Endometrium (tissue), 2 donors: ENCODE results near the gene VSTM2L.

ENCODE experiments used
- FAIRE-seq: peaks from 2 replicates; lab custom pipeline; 2012; peaks lifted over from hg19 to GRCh38; lab: Jason Lieb, UNC
- donor health status: control.
- donor health status: control.

VSTM2L gene

DNA sequence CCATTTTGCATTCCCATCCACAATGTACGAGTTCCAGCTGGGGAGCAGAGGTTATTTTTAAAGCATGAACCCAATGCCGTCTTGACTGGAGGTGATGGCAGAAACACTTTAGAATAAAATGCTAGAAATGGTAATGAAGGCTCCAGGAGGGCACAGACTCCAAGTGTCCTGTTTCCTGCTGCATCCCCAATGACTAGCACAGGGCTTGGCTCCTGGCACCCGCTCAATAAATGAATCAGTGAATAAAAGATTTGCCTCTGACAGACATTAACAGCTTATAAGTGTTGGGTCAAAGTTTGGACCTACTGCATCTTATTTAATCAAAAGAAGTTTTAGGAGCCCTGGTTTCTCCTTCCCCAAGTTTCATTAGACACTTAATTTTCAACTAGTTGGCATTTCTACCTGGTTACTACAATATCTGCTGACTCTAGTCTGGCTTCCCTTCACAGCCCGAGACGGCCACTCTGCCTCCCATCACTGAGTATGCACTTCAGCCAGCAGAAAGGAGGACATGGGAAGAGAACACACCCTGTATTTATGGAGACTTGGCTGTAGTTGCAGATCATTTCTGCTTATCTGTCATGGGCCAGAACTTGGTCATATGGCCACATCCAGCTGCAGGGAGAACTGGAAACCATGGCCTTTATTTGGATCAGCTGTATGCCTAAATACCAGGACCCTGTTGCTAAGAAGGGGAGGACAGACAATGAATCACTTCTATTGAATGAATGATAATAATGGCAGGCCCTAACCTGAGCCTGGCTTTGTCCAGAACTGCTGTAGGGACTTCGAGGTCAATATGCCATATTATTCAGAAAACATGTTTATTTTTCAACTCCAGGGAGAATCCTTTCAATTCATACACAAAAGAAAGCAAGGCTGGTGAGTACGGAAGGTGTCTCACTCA lies 67.3 kb downstream of the VSTM2L start:
- no peak for FAIRE-seq

DNA sequence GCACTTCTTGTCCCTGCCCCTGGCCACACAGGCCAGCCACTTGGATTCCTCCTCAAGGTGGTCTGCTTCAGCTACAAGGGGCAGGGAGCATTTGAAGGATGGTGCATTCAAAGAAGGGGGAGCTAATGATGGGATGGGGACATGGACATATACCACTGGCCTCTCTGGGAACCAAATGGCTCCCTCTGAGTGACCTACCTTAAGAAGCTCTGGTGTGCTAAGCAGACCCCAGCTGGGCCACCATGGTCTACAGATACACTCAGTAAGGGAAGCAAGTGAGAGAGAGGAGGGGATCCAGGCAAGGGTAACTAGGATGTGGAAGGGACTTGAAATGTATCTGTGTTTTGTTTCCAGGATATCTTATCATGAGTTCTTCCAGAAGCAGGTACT lies 67.9 kb downstream of the VSTM2L start:
- FAIRE-seq, result no peak

DNA sequence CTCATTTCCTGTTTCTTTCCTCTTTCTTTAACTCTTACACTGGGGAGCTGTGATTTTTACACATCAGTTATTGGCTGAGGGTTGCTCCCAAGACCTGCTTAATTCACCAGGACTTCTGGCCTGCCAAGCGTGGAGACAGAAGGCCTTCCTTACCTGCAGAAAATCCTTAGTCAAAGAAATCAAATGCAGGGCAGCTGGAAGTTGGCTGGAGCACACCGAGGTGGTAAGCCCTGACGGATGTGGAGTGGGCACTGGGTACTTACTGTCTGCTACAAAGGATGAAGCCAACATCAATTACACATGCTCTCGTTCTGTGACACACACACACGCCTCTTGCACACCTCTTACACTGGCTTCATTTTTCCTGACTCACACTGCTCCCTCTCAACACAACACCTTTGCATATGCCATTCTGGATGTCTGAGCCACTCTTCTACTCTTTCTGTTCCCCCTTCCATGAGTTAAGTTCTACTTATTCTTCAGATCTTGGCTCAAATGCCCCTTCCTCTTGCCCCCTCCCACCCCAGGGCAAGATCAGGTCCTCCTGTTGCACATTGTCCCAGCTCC lies 68.7 kb downstream of the VSTM2L start:
- FAIRE-seq, result no peak

- FAIRE-seq, result no peak
These were observed 69.5 kb downstream of the VSTM2L start for GRCh38 chr20:37972256-37973058.

DNA sequence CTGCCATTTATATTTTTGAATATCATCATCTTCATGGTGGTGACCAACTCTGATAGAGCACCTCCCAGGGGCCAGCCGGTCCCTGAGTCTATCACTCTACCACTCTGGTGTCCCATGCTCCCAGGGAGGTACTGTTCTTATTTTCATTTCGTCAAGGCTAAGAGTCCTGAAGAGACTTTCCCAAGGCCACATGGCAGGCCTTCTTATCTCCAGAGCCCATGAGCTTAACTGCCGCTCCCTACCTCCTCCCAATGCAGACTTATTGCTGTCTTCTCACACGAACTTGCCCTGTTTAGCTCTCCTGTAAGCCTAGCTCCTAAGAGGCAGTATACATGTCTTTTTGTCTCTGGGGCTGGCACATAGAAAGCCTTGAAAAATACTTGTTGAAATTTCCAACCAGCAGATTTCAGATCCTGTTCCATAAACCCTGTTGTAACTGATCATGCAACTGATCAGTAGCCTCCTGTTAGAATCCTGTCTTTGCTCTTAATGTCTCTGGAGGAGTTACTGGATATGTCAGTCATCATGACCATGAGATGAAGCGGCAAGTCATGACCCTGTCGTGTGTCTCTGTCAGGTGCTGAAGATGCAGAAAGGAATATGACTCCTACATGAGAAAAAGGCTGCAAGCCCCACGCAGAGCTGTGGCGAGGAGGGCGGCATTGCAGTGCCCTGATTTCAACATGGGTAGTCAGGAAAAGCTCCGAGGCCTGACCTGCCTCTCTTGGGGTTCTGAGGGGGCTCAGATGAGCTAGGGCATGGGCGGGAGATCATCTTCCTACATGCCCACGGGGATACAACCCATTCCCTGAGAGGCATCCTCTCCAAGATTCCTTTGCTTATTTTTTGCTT lies 70.4 kb downstream of the VSTM2L start:
- FAIRE-seq, result no peak

- no peak for FAIRE-seq
These were observed 74.0 kb downstream of the VSTM2L start for GRCh38 chr20:37976887-37977286.

- no peak for FAIRE-seq
These were observed 74.4 kb downstream of the VSTM2L start for GRCh38 chr20:37977338-37977737.

- FAIRE-seq, result no peak
These were observed 74.9 kb downstream of the VSTM2L start for GRCh38 chr20:37977786-37978185.

DNA sequence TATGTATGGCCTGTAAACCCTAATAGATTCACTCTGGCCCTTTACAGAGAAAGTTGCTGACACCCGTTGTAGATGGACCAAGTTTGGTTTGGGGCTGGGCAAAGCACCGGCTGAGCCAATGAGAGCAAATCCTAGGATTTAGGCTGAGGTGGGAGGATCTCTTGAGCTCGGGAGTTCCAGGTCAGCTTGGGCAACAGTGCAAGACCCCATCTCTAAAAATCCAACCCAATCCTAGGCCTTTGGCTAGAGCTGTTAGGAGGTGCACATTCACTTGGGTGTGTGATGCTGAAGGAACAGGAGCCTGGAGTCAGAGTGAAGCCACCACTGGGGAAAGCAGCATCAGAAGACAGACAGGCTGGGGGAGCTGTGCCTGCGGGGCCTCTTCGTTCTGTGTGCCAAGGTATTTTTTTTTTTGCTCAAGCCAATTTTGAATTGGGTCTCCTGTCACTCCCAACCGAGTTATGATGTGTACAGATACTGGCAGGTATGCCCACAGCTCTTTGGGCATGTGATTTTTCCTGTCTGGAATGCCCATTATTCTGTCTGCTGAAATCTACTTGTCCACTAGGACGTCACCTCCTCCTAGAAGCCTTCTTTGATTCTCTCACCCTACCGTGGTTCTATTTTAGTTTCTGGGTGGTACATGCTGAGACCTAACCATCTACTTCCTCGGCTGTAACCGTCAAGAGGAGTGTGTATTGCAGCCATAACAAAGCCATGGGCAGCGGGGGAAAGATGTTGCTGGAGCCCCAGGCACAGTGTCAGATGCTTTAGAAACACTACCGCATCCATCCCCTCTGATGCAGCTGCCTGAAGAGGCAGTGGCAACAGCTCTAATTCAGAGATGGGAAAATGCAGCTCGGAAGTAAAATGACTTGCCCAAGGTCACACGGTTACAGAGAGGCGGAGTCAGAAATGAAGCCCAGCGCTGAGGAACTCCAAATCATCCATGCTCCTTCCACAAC lies 76.4 kb downstream of the VSTM2L start:
- no peak for FAIRE-seq

DNA sequence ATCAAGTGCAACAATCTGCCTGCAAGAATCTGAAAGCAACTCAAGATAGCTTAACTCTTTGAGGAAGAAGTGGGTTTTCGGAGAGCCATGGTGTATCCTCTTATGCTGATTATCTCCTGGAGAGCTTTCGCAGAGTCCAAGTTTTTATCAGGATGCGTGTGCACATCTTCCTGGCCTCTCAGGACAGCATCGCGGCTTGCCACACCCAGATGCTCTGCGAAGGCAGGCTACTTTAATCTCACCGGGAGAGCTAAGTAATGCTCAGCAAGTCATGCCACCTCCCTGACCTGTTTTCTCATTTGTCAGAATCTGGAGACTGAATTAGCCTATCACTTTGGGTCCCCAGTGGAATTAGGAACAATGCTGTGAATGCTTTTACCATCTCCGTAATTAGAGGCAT lies 77.5 kb downstream of the VSTM2L start:
- no peak for FAIRE-seq

- no peak for FAIRE-seq
These were observed 77.9 kb downstream of the VSTM2L start for GRCh38 chr20:37980876-37981275.

- no peak for FAIRE-seq
These were observed 78.6 kb downstream of the VSTM2L start for GRCh38 chr20:37981568-37981967.

- FAIRE-seq, result no peak
These were observed 80.4 kb downstream of the VSTM2L start for GRCh38 chr20:37983286-37983685.

- FAIRE-seq, result no peak
These were observed 81.3 kb downstream of the VSTM2L start for GRCh38 chr20:37984018-37984785.

- FAIRE-seq, result no peak
These were observed 83.3 kb downstream of the VSTM2L start for GRCh38 chr20:37986044-37986858.

- FAIRE-seq, result no peak
These were observed 84.1 kb downstream of the VSTM2L start for GRCh38 chr20:37986873-37987601.

DNA sequence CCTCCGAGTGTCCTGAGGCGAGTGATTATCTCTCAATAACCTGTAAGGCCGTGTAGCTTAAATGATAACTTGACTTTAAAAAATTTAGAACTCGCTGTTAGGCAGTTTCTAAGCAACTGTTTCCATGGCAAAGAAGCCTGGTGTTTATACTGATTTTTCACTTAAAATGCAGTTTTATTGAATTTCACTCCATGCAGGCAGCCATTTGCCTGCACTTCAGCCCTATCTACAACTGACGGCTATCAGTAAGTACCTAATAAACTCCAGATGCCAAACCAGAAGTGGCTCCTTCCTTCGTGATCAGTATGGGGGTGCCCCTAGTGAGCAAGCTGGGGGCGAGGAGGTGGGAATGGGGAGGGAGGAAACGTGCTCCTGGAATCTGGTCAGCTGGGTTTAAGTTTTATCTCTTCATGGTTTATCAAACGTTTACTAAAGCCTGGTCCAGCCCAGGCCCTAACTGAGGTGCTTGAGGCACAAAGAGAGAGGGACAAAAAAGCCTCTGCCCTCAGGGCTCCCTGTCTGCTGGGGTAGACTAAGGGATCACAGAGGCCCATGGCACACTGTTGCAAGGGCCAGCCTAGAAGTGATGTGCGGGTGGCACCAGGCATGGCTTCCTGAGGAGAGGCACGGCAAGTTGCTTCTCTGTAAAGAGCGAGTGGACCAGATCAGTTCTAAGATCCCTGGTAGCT lies 84.8 kb downstream of the VSTM2L start:
- no peak for FAIRE-seq
